Endothelial cell of hepatic sinusoid (primary cell): ENCODE measurements around the gene AHDC1.

Source experiments
- in situ Hi-C: cut with HindIII; loops from 2 replicates; pipeline ENCODE4 v1.10.0; 2017; ENCODE audit warnings: low sequenced_read_pairs

AHDC1 gene

GRCh38 chr1:27588256-27589232, 15.4 kb downstream of the AHDC1 start:
- in situ Hi-C loops: no loop called here

GRCh38 chr1:27585684-27586083, 18.3 kb downstream of the AHDC1 start:
- in situ Hi-C loops: no loop called here

- in situ Hi-C loops: no loop called here
These were observed 19.5 kb downstream of the AHDC1 start for GRCh38 chr1:27584453-27584852.

GRCh38 chr1:27583479-27583878, 20.5 kb downstream of the AHDC1 start:
- in situ Hi-C loops: no loop called here

GRCh38 chr1:27581823-27582243, 22.1 kb downstream of the AHDC1 start:
- in situ Hi-C loops: no loop called here

- in situ Hi-C loops: no loop called here
These were observed 26.3 kb downstream of the AHDC1 start for GRCh38 chr1:27577504-27578188.

- in situ Hi-C loops: no loop called here
These were observed 27.1 kb downstream of the AHDC1 start for GRCh38 chr1:27576806-27577227.

GRCh38 chr1:27575840-27576331, 28.1 kb downstream of the AHDC1 start:
- in situ Hi-C loops: no loop called here

- in situ Hi-C loops: no loop called here
These were observed 28.8 kb downstream of the AHDC1 start for GRCh38 chr1:27574871-27575831.

- in situ Hi-C loops: no loop called here
These were observed 29.8 kb downstream of the AHDC1 start for GRCh38 chr1:27574001-27574781.

GRCh38 chr1:27572679-27573426, 31.1 kb downstream of the AHDC1 start:
- in situ Hi-C loops: no loop called here

GRCh38 chr1:27572019-27572678, 31.8 kb downstream of the AHDC1 start:
- in situ Hi-C loops: no loop called here

GRCh38 chr1:27571439-27572018, 32.4 kb downstream of the AHDC1 start:
- in situ Hi-C loops: no loop called here

GRCh38 chr1:27570784-27571183, 33.2 kb downstream of the AHDC1 start:
- in situ Hi-C loops: no loop called here

GRCh38 chr1:27570356-27570755, 33.6 kb downstream of the AHDC1 start:
- in situ Hi-C loops: no loop called here

GRCh38 chr1:27569506-27570291, 34.2 kb downstream of the AHDC1 start:
- in situ Hi-C loops: no loop called here

- in situ Hi-C loops: no loop called here
These were observed 34.9 kb downstream of the AHDC1 start for GRCh38 chr1:27569088-27569460.
